Stimulated activated CD4-positive, alpha-beta T cell treated with anti-CD3 and anti-CD28 coated beads, Interleukin-1b, Interleukin-23, amount 100 ng/mL, for 4 hours (primary cell): ENCODE data around the gene PTPN3.

Experiments
- DNase-seq, 2 donors: peaks; one replicate each; pipeline ENCODE4 v3.0.0-alpha.2; 2020; ENCODE audit warnings: low read depth in 2 of 2

PTPN3 gene

DNA sequence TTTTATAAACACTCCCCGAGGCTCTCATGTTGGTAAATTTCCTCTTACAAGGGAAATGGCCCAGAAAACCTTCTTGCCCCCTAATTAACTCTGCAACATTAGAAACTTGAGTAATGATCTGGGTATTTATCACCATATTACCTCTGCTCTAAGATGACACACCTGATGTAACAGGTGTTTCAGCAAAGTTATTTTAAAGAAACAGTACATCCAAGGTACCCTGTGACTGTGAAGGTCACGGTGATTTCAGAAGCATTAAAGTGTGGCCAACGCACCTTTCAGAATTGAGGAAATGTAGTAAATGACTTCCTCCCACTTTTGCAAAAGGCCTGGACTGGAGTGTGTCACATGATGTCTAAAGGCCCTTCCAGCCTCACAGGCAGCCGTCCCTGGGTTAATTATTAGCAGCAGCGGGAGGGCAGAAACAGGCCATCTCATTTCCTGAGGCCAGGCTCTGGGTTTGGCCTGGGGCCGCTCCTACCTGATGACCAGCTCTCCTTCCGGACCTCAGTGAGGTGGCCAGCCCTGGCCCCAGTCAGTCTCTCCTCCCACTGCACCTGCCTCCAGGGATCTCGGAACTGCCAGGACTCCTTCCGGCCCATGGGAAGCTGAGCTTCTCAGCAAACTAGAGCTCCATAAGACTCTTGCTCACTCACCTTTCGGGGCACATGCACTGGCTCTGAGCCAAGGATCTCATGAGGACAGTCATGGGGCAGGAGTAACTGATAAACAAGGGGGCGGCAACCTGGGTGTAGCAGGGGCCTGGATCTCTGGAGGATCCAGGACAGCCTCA lies 20.7 kb downstream of the PTPN3 start:
- DNase-seq: no peak

DNA sequence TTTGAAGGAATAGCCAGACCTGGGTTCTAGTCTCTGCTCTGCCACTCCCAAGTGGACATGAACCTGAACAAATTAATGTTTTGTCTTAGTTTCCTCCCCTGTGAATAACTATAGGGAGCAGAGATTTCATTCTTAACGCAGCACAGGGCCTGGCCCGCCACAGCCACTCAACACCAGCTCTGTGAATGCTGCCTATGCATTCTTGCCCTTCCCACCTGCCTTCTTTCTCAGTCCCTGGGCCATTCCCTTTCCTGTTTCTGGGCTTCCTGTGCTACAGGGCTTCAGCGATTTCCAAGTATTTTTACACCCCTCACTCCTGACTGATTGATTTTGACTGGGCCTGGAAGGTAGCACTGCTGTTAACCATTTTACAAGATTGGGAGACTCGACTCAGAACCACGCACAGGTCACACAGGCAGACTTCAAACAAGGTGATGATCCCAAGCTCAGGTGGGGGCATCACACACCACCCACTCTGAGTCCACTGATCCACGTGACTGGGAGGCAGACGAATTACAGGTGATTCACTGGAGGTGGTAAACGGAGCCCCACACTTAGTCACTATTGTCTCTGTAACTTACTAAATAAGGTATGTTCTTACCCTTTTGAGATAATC lies 21.4 kb downstream of the PTPN3 start:
- no peak for DNase-seq

DNA sequence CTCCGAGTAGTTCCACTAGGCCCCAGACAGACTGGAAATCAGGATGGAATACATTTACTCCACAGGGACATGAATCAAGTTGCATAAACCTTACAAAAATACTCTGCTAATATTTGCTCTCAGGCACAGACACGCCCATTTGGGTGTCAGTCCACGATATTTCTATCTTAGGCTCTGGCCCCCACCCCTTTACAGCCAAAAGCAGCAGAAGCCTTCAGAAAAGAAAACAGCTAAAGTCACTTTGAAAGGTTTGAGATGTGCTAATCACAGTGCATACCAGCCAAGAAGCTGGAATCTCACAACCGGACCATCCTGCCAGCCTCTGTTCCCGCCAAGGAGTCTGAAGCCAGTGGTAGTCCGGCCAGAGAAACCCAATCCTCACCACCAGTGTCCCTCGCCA lies 22.6 kb downstream of the PTPN3 start:
- DNase-seq: no peak

DNA sequence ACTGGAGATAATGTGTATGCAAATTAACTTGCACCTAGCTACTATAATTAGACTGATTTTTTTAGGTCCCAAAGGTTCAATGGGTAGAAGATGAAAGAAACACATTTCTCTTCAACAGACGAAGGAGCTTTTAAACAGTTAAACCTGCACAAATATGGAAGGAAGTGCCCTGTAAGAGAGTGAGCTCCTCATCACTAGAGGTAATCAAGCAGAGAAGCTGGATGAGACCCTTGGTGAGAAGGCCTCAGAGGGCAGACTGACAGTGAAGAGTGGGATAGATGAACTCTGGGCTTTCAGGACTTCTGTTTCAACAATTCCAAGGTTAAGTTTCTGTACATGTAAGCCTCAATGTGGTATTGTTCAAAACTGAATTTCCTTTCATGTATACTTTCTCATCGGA lies 23.2 kb downstream of the PTPN3 start:
- DNase-seq: no peak

DNA sequence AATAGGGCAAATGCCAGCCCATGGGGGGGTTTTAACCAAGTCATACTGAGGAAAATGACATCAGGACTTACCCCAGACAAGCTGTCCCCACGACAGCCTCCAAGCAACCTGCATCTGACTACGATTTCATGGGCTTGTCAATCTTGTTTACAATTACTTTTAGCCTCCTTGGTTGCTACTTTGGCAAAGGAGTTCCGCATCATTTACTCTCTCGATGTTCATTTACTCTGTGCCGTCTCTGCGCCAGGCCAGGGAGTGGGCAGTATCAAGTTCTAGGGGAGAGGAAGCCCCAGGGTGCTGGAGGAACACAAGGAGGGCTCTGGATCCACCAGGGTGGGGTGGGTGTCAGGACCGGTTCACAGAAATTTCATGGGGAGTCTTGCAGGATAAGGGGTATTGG lies 23.9 kb downstream of the PTPN3 start:
- DNase-seq: no peak

DNA sequence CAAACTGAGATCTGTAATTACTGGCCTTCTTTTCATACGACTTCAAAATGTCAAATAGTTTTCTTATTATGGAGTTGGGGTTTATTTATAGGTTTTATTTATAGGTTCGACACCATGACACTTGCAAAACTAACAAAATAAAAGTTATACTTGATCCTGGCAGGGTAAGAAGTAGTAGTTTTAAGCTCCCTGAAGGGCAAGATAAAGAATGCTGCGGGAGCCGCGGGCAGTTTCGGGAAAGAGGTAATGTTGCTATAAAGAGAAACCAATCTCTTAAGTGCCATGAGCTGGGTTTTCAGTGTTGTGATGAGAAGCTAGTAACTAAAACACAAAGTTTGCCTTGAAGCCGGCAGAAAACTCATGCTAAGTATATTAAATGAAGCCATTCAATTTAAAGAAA lies 24.8 kb downstream of the PTPN3 start:
- DNase-seq: no peak

DNA sequence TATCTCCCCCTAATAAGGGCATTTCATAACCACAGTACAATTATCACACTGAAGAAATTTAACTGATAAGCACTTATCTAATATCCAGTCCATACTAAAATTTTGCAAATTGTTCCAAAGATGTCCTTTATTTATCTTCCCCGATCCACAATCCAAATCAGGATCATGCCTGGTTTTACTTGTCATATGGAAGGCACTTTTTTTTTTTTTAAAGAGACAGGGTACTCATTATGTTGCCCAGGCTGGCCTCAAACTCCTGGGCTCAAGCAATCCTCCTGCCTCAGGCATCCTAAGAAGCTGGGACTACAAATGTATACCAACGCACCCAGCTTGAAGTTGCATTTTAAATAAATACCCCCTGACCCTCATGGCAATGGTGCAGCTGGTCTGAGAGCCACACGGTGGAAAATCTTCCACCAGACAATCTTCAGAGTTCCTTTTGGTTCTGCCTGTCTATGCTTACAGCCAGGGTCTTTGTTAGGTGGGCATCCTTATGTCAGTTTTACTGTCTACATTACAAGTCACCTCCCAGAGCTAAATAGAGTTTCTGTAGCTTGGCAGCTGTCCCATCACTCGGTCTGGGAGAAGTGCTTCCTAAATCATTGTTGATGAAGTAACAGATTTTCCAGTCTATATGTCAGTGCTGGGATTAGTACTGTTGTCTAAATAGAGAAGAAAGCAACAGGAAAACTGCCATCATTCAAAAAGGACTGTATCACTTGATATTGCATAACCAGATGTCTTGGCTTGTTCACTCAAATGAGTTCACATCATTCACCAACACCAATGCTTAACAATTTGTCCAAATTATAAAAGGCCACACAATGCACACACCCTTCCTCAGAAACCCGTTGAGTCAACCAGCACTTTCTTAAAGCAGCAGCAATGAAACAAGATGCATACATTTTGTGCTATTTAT lies 26.4 kb downstream of the PTPN3 start:
- no peak for DNase-seq

DNA sequence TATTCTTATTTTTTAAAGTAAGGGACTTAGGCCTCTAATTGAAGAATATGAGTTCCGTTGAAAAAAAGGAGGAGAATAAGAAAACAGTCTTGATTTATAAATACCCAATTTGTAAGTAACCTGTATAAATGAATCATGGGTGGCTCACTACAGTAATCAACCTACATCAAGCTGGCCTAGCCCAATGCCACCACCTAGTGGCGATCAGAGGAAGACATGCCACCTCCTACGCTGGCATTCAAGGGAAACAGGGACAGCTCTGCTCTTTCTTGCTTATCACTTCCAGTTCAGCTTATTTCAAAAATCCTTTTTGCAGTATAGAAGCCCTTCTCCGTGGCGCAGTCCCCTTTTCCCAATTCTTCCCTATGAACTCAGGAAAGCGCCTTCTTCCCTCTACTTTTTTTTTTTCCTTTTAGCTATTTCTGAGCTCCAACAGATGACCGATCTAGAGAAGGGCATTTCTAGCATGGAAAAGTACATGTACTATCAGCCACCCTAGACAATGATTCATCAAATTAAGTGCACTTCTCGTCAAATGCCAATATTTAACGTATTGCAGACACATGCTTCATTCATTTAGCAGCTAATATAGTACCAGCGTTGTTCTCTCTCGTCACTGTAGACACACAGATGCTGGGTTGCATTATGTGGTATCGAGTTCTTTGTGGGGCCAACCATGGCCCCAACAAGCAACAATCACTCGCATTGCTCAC lies 28.3 kb downstream of the PTPN3 start:
- DNase-seq: peak; percentile 25 to 43

DNA sequence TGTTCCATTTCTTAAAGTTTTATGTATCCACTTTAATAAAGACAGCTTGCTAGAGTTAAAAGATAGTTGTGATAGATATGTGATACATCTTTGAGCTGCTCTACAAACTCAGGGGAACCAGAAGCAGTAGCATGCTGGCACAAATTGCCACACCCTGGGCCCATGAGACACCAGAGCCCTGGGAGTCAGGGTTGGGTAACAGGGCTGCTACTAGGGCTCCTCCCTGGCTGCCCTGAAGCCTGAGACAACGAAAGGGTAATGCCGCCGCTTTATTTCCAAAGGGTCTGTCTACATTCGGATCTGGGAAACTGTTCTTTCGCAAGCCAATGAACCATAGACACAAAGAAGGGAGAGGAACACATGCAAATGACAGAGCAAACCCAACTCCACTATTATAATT lies 29.2 kb downstream of the PTPN3 start:
- DNase-seq: no peak

DNA sequence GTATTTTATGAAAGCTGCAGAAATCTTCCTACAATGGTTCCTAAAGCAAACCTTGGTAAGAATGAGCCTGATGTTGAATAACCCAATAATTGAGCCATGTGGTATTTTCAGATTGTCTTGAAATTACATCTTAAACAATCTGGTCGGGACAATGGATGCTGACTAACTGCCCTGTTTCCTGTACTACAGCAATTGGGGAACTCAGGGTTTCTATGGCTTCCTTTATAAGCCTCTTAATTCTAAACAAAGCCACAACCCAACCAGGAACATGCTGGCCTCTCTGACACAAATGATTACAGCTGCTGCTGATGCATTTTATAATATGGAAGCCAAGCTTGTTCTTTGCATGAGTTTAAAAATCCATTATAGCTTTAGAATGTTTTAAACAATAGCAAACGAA lies 30.2 kb downstream of the PTPN3 start:
- DNase-seq: no peak

DNA sequence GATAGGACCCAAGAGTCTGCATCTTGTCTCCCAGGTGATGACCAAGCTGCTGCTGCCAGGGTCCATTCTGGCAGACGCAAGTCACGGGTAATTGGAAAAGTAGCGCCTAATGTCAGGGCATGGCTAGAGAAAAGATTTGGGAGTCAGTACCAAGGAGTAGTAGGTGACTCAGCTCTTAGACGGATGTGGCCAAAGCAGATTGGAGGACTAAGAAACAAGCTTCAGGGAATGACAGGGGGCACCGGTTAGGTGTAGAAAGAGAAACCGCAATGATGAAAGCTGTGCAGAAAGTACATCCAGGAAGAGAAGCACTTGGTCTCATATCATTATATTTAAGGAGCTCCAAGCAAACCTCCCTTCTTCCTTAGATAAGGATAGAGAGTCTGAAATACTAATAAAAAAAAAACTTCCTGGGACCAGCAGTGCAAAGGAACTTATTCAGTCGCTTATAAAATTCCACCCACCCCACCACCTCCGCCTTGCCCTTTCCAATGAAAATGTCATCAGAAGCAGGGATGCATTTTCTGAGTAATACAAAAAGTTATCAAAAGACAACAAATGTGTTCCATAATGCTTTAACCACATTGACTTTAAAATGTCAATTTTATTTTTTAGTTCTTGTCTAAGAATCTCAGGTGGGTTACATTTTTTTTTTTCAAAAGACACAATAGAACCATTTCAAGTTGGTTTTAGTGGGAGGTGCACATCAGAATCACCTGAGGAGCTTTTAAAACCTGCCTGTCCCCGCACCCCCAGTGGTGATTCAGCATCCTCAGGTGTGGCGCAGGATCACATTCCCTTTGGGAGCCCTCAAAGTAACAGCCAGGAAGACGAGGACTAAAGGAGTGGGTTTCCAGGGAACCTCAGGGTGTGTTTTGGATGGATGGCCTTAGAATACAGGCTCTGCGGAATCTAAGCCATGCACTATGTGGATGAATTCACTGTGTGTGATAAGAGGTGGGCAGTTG lies 31.2 kb downstream of the PTPN3 start:
- DNase-seq: no peak

DNA sequence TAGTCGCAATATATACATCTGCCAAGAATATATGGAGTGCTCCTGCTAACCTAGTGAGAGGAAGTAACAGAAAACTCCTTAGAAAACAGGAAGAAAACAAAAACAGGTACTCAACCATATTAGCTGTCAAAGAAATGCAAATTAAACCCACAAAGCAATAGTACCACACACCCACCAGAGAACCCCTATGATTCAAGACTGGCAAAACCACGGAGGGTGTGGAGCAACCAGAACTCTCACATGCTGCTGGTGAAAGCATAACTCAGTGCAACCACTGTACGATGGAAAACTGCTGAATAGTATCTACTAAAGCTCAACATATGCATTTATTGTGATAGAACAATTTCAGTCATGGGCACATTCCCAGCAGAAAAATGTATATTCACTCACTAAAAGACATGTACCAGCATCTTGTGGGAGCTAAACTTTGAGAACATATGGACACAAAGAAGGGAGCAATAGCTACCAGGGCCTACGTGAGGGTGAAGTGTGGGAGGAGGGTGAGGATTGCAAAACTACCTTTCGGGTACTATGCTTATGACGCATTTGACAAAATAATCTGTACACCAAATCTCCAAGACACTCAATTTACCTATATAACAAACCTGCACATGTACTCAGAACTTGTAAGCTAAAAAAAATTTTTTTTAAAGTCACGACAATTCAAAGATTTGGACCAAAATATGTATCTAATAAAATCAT lies 34.0 kb downstream of the PTPN3 start:
- no peak for DNase-seq

DNA sequence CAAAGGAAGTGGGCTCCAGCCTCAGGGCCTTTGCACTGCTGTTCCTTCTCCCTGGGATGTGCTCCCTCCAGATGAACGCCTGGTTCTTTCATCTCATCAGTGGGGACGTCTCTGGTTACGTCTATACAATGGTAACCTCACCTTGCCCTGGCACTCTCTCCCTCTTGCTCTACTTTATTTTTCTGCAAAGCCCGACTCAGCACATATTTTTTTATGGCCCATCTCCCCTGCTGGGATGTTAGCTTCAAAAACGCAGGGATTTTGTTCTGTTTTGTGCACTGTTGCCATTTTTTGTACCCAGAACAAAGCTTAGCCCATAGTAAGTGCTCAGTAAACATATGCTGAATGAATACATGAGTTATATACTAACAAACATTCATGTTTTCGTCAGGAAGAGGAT lies 37.5 kb downstream of the PTPN3 start:
- DNase-seq: no peak

DNA sequence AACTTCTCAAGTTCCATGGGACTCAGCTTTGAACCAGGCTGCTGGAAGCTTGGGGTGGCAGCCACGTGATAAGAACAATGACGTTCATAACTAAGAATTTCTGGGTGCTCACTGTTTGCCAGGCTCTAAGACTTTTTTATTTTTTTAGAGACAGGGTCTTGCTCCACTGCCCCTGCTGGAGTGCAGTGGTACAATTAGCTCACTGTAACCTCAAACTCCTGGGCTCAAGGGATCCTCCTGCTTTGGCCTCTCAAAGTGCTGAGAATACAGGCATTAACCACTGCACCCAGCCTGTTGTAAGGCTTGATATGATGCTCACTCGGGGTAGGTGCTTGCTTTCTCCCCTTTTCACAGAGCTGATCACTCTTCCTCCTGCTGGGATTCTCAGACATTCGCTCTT lies 38.7 kb downstream of the PTPN3 start:
- DNase-seq: no peak

DNA sequence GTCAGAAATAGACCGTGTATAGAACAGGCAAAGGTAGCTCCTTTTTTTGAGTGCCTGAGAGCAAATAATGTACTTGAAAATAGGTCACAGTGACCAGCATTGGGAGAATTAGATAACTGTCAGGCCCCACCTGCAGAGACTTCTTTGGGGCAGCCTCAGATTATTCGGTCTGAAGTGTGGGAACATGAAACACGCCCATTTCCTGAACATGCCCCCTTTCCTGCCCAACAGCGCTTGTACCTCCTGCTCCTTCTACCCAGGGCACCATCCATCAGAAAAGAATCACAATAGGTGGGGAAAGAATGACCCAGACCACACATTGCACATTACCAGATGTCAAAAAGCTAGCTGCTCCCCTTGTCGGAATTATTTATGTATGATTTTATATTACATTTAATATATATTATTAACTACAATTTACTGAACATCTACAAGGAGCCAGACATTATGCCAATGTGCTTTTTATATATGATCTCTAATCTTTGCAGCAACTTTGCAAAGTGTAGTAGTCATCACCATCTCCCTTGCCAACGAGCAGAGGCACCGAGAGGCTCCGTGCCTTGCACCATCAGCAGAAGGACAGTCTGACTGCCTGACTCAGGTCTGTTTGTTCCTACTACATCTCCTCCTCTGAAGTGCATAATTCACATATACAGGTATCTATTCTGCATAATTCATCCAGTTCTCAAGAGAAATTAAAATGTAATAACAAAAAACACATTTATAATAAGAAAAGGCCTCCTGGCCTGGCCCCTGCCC lies 39.5 kb downstream of the PTPN3 start:
- no peak for DNase-seq

DNA sequence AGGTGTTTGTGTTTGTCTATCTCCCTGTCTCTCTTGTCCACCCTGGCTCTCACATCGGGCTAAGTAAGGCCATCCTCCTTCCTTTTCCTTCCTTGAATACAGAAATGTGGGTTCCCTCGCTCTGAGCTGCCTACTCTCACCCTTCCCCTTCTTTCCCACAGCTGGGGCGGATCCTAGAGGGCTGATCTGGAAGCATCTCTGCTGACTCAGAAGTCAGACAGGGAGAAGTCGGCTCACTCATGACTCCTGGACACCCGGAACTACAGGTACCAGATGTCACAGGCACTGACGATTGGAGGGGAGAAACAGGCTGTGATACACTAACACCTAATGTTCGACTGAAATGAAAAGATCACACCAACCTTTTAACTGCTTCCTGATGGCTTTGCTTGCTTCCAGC lies 41.3 kb downstream of the PTPN3 start:
- no peak for DNase-seq

DNA sequence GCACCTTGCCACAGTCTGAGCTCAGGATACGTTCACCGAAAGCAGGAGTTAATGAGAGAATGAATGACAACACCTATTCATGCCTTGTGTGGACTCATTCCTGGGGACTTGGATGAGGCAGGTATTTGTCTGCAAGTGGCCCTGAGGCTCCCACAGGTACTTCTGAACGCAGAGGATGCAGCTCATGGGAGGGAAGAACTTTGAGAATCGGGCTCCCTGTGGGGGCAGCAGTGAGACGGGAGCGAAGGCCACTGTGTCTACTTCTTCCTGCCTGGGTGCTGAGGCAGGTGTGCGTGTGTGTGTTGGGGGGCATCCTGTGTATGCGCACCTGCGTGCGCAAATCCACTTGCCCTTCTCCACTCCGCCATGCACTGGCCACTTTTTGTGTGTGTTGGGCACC lies 42.2 kb downstream of the PTPN3 start:
- no peak for DNase-seq

DNA sequence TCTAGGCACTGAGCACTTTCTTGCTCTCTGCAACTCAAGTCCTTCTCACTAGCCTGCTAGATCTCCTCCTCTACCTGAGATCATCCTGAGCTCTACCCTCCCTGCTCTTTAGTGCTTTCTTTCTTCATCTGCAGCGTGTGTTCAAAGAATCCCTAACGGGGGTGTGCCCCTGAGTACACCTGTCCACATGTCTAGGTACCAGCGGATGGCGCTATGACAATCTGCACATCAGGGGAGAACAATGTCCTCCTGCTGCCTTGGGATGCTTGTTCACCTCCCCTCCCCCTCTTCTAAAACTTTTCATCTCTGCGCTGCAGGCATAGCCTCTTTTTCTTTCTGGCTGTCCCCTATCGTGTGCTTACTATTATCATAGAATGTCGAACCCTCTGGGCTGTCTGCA lies 42.7 kb downstream of the PTPN3 start:
- DNase-seq: no peak

DNA sequence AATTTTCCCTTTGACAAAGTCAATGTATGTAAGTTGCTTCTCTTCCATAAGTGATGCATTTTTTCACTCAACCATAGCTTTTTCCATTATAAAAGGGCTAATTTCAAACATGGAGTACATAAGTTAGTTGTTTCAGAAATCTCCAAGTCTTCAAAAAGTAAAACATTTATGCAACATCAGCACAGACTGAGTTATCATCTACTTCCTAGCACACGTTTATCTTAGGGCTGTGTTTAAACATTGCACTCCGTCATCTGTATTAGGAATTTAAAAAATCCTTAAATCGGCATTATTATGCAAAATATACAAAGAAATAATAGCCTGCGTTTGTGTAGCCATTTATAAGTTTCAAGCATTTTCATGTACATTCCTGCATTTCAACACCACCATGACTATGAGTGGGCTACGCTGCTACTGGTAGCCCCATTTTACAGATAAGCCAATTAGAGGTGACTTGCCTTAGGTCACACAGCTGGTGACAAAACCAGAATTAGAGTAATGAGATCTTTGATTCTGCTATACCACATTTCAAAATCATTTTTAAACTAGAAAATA lies 43.4 kb downstream of the PTPN3 start:
- DNase-seq: no peak
